ENCODE results near the gene SRGN.
"Not testable (repeated sequence)": the region's sequence is repeated elsewhere in the genome, so short reads cannot be mapped to it uniquely, and the experiment has no call there.

SRGN gene

DNA sequence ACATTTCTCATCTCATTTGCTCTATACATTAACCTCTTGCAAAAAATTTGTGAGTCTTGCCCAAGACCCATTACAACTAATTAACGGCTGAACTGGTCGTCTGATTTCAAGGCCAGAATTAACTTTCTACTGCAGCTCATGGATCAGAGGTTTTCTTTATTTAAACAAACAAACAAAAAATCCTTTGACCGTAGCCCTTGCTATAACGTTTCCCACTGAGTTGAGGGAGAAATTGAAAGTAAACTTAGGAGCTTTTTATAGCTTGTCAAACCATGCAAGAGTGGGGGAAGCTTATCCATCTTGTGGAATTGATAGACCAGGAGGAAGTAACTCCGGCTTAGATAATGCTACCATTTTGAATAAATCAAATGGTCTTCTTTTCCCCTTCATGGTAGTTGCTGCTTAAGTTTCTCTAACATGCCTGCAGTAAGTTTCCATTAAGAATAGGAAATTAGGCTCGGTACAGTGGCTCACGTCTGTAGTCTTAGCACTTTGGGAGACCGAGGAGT, 3.3 kb downstream of the SRGN start:
- no peak for DNase-seq

DNA sequence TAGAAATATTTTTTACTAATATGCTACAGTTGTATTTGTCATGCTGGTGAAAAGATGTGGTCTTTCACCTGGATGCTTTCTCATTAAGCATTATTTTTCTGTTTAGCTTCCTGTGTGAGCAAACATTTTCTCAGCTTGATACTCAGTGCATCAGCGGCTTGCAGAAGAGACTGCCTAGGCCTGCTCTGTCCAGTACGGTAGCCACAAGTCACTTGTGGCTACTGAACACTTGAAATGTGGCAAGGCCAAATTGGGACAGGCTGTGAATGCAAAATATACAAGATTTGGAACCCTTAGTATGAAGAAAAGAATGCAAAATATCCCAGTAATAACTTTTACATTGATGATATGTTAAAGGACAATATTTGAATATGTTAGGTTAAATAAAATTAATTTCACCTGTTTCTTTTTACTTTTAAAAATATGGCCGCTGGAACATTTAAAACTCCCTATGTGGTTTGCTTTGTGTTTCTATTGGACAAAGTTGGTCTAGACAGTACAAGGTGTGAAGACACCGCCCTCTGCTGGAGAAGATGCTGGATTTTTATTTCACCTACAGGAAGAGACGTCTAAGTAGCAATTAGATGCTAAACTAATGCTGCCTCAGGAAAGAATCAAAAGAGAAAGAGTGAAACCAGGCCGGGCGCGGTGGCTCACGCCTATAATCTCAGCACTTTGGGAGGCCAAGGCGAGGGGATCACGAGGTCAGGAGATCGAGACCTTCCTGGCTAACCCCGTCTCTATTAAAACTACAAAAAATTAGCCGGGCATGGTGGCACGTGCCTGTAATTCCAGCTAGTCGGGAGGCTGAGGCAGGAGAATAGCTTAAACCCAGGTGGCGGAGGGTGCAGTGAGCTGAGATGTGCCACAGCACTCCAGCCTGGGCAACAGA, 5.3 kb downstream of the SRGN start:
- DNase-seq: peak; percentile 61 to 71

DNA sequence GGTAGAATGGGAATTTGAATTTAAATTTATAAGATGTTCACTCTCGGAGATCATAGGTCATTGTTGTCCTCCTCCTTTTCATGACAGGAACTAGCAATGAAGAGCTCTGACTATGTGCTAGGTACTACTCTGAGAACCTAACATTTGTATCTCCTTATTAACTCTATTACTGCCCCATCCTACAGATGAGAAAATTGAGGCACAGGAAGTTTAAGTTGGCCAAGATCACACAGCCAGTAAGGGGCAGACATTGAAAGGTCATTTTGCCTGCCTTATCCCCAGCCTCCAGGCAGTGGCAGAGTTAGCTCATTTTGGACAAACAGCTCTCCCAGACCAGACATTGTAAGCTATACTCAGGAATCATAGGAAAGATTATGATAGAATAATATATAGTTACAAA, 6.0 kb downstream of the SRGN start:
- DNase-seq: no peak

DNA sequence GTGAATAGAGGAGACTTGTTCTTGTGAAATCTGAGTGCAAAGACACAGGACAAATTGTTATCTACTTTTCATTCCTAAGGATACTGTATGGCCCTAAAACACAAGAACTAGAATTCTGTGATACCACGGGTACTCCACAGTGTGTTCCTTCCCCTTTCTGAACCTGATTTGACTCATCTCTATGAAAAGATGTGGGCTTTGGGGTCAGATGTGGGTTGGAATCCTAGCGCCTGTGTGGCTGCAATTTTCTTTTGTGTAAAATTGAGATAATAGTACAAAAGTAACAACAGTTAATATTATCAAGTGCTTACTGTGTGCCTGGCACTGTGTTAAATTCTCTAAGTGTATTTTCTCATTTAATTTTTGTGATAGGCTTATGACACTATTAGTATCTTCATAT, 8.1 kb downstream of the SRGN start:
- no peak for DNase-seq

DNA sequence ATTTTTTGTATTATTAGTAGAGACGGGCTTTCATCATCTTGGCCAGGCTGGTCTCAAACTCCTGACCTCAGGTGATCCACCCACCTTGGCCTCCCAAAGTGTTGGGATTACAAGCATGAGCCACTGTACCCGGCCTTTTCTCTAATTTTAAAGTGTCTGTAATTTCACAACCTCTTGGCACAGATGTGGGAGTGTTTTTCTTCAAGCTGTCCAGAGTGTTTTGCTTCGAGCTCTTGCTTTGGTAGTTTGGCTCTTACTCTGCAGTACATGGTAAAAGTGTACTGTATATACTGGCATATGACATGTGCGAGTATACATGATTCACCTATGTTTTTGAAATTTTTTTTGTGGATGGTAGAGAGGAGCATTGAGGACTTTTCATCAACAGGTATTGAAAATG, 9.8 kb downstream of the SRGN start:
- DNase-seq: no peak

DNA sequence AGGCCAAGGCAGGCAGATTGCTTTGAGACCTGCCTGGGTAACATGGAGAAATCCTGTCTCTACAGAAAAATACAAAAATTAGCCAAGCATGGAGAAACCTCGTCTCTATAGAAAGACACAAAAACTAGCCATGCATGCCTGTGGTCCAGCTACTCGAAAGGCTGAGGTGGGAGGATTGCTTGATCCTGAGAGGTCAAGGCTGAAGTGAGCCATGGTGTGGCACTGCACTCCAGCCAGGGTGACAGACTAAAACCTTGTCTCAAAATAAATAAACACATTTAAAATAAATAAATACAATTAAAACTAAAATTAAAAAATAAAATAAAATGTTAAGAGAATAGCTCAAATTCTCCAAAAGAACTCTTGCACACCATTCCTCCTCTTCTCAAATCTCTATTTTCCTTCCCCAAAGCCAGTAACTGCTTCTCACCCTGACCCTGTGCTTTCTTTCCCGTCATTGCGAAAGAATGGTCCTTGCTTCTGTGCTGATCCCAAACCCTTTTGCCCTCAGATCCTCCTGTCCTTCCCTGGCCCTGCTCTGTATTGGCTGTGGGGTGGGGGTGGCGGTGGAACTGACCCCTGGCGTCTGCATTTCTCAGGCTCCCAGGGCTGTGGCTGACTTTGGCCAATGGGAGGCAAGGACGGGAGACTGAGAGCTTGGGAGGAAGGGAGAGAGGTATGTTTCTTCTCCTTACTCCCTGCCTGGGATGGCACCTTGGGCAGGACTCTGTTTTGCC, 12.4 kb downstream of the SRGN start:
- no peak for DNase-seq

DNA sequence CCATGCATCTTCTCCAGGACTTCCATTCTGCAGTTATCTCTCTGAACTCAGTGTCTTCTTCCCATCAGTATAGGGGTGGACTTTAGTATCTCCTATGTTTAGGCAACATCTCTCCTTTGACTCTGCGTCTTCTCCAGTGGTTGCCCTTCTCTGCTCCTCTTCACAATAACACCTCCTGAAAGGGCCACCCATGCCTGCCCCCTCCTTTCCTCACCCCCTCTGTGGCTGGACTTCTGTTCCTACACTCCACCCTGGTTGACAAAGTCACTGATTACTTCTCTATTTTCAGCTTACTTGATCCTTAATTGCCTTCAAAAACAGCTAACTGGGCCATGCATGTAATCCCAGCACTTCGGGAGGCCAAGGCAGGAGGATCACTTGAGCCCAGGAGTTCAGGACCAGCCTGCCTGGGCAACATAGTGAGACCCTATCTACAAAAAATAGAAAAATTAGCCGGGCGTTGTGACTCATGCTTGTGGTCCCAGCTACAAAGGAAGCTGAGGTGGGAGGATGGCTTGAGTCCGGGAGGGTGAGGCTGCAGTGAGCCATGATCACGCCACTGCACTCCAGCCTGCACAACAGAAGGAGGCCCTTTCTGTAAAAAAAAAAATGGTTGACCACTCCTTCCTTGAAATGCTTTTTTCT, 13.7 kb downstream of the SRGN start:
- peak in 1 of 2 experiments; percentile 19 for DNase-seq

DNA sequence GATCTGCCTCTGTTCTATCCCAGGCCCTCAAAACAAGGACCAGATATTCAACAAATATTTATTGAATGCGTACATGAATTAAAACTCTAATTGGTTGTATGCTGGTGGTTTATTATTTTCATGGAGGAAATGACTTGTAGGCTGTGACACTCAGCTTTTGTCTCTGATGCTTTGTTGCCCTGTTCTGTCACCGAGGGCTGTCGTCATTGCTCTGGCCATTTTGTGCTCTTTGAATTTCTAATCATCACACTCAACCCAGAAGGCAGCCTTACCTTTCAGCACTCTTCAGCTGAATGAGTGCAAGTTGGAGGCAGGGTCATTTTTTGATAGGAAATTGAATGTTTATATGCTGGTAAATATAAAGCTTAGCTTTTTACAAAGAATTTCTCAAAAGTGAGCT, 14.5 kb downstream of the SRGN start:
- DNase-seq: no peak

DNA sequence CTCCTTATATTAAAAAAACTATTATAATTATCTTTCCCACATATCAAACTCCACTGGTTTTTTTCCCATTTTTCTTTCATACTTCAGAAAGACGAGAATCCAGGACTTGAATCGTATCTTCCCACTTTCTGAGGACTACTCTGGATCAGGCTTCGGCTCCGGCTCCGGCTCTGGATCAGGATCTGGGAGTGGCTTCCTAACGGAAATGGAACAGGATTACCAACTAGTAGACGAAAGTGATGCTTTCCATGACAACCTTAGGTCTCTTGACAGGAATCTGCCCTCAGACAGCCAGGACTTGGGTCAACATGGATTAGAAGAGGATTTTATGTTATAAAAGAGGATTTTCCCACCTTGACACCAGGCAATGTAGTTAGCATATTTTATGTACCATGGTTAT, 15.9 kb downstream of the SRGN start:
- DNase-seq: no peak

DNA sequence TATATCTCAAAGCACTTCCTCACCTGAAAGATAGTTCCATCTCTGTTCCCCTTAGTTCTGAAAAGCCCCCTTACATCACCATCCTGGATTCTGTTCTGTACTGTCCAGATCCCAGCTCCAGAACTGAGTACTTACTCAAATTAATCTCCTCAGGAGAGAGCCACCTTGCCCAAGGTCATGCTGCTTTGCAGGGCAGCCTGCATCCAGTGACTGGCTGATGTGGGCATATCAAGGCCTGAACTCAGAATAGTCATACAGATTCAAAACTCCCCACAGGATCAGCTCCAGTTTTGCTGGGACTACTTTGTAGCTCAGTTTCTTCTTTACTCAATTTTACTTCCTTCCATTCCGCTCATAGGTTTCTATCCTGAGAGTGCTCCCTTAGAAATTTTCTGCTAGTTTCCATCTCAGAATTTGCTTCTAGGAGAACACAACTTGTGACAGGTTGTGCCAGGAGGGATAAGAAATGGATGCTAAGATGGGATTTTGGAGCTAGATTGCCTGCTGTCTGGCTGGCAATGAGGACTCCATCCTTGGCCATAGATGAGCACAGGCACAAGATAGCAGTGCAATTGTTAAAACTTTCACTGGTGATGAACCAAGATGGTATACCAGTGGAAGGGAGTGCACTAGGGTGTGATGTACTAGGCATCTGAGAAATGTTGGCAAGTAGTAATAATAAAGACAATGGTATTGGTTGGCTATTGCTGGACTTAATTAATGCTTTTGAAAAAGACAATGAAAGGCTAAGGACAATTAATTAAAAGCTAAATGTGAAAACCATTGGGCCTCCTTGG, 17.3 kb downstream of the SRGN start:
- DNase-seq: no peak

DNA sequence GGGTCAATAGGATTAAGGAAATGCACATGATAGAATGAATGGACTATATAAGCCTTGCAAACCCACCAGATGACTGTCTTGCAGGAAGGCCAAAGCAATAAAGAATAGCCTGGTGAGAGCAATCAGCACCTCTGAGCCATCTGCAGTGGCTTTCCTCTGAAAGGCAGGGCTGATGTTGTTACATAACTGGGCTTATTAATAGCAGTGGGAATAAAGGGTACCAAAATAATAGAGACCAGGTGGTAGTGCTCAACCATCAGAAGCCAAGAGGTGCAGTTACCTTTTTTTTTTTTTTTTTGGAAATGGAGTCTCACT, 19.2 kb downstream of the SRGN start:
- no peak for DNase-seq

DNA sequence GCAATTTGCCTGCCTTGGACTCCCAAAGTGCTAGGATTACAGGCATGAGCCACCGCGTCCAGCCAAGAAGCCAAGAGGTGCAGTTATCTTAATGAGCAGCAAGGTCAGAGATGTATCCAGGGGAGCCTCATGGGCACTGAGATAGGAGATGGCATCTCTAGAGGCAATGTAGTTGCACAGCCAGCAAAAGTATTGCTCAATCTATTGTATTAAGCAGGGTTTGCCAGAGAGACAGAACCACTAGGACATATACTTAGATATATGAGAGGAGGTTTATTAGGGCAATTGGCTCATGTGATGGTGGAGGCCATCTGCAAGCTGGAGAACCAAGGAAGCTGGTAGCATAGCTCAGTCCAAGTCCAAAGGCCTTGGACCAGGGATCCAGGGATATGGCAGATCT, 19.8 kb downstream of the SRGN start:
- DNase-seq: no peak

DNA sequence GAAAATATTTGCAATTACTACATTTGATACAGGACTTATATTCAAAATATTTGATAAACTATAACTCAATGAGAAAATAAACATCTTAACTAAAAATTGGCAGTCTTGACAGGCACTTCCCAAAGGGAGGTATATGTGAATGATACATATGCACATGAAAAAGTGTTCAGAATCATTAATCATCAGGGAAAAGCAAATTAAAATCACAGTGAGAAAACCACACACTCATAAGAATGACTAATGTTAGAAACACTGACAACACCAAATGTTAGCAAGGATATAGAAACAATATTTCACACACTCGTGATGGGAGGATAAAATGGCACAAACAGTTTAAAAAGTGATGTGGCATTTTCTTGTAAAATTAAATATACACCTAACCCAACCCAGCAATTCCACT, 32.0 kb downstream of the SRGN start:
- no peak for DNase-seq

DNA sequence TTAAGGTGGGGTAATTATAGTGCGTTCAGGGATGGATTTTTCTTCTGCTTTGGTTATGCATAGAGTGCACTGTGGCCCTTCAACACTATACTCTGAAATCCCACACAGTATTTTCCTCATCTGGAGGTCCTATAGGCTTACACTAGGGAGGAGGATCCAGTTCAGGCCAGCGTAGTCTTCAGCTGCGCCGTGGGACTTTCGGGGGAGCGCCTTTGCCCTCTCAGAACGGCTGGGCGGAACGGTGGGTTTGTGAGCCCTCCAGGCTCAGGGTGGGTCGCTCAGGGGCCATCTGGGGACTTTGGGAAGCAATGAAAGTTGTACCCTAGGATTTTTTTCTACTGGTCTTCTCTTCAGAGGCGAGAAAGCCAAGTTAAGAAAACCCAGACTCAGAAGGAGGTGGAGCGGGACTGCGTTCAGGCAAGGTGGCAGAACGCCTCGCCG, 35.4 kb downstream of the SRGN start:
- no peak for DNase-seq

DNA sequence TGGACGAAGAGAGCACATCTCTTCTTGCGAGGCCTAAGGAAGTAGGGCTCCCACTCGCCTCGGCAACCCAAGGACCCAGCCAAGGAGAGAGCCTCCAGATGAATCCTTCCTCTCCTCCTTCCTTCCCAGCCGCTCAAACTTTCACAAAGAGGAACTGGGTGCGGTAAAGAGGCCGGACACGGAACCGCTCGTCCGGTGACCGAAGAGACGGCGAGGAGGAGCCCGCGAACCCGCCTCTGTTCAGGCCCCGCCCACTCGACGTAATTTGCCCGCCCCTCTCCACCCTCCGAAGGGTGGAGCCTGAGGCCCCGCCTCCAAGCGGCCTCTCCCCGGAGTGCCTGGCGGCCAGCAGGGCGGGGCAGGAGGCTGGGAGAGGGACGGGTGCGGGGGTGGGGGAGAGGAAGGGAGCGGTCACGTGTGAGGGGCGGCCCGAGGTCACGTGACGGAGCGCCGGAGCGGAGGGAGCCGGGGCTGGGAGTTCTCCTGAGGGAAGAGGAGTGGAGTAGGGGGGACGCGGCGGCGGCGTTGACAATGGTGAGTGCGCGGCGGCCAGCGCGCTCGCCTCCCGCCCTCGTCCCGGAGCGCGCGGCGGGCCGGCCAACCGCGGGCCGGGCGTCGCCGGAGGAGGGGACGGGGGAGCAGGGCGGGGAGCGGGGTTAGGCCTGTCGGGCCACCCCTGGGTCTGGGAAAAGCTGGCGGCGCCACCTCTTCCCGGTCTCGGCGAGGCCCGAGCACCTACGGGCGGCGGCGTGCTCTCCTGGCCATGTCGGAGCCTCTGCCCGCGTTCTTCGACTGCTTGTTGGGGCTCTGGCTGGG, 36.1 kb downstream of the SRGN start, which contains the start of gene VPS26A:
Gene VPS26A, plus strand, starts transcription at position 432 of the 816 bp plus-strand sequence. Its CDS starts 100 bp downstream, at position 532.
- peak; percentile 98 to 99 for DNase-seq

DNA sequence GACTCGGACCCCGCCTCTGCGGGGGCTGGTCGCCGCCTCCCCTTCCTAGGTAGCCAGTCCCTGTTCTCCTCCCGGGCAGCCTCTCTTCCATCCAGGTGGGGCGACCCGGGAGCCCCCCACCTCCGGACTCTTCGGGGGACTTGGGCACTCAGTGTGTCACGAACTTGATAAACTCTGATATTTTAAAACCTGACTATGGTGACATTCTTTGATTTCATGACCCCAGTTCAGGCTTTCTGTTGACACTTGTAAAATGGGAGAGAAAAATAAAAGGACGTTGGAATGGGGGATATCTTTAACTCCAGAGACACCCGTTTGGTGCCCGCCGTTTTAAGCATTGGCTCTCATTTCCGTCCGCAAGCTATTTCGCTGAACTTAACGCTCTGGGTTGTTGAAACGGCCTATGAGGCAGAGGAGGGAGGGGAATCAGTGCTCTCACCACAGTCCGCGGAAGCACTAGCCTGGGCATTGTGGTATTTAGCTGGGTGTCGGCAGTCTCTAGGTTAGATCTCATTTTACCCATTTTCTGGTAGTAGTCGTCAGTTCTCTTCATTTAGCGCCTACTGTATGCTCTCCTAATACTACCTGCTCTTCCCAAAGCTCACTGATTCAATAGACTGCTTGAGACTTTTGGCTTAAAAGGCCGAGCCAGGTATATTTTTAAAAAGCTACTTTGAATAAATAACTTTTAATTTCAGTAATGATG, 36.8 kb downstream of the SRGN start:
- peak; percentile 31 to 39 for DNase-seq

DNA sequence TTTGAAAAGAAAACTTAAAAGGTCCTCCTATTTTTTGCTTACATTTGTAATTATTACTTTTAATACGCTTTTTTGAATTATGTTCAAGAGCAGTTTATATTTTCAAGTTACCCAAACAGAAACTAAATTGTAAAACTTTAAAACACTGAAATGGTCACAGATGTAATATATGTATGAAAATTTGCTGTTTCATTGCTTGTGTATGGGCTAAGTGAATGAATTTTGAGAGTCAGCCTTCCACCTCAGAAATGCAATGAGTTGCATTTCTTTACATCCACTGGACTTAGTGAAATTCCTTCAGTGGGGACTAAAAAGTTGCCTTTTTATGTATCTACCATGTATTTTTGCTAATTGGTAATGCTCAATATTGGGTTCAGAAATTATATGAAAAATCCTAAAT, 37.7 kb downstream of the SRGN start:
- DNase-seq: no peak

DNA sequence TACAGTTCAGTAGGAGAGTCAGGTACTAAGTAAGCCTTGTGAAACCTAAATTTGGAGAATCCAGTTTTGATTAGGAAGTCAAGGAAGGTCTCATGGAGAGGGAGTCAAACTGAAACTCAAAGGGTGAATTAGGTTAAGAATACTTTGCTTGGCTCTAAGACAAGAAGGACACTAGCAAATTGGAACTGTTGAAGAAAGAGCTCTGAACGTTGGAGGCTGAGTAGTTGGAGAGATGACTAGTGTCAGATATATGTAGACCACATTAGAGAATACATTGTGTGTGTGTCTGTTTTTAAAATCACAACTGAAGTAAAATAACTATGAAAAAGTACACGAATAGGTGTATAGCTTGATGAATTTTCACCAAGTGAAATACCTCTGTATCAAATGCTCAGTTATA, 42.3 kb downstream of the SRGN start:
- no peak for DNase-seq

DNA sequence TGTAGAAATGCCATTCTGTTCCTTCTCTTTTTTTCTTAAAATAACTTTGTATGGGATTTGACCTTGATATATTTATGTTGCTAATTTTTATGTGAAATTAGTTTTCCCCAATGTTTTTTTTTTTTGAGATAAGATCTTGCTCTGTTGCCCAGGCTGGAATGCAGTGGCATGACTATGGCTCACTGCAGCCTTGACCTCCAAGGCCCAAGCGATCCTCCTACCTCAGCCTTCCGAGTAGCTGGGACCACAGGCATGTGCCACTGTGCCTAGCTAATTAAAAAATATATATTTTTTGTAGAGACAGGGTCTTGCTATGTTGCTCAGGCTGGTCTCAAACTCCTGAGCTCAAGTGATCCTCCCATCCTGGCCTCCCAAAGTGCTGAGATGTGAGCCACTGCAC, 52.1 kb downstream of the SRGN start:
- DNase-seq: no peak

DNA sequence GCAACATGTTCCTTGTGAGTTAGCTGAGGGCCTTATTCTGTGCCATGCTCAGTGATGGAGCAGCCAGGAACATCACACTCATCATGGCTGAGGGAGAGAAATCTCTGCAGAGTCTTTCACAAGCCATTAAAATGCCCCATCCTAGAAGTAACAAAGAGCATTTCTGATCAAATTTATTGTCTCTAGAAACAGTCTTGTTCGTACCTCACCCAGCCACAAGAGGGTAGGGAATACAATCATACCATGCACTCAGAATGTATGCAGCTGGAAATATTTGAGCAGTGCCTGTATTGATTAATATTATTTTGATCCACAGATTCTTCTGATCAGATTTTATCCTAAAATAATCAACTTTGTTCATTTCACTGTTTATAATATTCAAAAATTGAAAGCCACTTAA, 53.4 kb downstream of the SRGN start:
- no peak for DNase-seq

DNA sequence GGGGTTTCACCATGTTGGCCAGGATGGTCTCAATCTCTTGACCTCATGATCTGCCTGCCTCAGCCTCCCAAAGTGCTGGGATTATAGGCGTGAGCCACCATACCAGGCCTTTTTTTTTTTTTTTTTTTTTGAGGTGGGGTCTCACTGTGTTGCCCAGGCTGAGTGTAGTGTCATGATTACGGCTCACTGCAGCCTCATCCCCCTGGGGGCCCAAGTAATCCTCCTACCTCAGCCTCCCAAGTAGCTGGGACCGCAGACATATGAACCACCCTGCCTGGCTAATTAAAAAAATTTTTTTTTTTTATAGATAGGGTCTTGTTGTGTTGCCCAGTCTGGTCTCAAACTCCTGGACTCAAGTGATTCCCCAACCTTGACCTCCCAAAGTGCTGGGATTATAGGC, 54.2 kb downstream of the SRGN start:
- not testable (repeated sequence) for DNase-seq
